Measurements from ENCODE around the gene PLA2G4E. TPM values are rescaled to one million over a fixed set of nuclear protein-coding genes. Genes with fewer than 3 reads are reported as not detected.

PLA2G4E gene
- total RNA-seq, 4 donors from 2014 or later = 0.12 TPM; not detected in 3

DNA sequence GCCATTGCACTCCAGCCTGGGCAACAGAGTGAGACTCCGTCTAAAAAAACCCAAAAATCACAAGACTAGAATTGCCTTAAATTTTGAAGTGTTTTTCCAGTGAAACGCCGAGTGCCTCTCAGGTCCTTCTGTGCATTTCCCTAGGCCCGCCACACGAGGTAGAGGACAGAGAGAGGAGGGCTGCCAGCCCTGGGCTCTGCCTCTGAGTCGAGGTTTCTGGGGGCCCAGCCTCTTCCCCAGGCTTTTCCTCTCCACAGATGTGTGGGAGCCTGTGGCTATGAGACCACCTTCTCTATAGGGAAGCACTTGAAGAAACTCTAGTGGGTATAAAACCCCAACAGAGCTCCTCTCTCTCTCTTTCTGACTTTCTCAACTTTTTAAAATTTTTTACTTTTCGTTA lies 37.6 kb downstream of the PLA2G4E start:
- no peak for ATAC-seq (ENCODE audit: low FRiP score)
- TF ChIP-seq, protein P1, sequence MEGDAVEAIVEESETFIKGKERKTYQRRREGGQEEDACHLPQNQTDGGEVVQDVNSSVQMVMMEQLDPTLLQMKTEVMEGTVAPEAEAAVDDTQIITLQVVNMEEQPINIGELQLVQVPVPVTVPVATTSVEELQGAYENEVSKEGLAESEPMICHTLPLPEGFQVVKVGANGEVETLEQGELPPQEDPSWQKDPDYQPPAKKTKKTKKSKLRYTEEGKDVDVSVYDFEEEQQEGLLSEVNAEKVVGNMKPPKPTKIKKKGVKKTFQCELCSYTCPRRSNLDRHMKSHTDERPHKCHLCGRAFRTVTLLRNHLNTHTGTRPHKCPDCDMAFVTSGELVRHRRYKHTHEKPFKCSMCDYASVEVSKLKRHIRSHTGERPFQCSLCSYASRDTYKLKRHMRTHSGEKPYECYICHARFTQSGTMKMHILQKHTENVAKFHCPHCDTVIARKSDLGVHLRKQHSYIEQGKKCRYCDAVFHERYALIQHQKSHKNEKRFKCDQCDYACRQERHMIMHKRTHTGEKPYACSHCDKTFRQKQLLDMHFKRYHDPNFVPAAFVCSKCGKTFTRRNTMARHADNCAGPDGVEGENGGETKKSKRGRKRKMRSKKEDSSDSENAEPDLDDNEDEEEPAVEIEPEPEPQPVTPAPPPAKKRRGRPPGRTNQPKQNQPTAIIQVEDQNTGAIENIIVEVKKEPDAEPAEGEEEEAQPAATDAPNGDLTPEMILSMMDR (IDR thresholded peaks at IDR 0.05) = no peak
- DNase-seq (ENCODE audit: low spot score) = no peak

DNA sequence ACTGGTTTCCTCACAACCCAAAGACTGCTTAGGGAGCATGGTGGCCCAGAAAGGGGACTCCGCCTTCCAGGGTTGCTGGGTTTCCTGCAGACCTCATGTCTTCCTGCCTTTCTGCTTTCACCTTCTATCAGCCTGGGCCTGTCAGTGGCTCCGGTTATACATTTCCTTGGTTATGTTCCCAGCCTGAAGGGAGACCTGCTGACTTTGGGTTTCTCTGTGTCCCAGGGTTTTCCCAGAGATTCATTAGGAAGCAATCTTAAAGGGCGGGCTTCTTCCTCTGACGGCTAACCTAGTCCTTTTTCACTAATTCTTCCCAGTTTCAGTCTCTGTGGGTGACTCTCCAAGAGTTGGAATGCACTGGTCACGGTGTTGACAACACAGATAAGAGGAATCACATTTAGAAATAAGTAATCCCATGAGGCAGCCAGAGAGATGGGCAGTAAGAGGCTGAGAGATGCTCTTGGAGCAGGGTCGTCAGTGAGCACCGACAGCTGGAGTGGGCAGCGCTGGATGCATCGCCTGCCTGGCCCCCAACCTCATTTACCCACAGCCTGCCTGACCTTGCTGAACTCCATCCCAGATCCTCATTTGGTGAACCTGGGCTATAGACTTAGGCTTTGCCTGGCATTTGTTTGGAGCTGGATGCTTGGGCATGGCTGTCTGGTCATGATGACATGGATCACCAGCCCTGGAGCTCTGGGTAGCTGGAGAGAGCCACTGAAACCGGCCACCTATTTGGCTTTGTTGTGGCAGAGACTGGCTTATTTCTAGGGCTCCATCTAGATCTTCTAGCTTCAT lies 38.5 kb downstream of the PLA2G4E start:
- no peak for DNase-seq (ENCODE audit: low spot score)
- TF ChIP-seq, protein P1 (IDR thresholded peaks at IDR 0.05) = no peak
- ATAC-seq (ENCODE audit: low FRiP score) = no peak

DNA sequence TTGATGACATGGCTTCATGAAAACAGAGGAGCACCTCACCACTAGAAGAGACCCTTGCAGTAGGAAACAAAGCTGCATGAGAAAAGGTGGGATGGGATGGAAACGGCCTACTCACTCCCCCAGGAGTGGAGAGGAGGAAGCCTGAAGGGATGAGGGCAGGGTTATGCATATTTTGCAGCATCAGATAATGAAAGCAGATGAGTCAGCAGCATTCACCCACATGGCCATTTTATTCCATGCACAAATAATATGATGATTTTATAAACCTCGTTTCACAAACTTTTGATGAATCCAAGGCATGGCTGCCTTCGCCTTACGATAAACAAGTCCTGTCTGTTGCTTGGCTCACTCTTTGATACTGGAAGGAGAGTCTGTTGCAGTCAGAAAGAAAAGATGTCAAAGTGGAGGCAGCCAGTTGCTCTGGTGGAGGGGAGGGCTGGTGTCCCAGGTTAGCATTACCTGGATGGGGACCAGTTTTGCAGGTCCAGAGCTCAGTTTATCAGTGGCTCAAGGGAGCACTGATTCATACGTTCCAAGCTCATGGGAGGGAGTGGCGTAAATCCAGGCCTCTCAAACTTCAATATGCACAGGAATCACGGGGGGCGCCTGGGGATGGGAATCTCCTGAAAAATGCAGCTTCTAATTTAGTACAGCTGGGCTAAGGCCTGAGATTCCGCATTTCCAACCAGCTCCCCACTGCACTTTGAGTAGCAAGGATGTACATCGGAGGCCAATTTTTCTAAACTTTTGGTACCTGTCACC lies 39.3 kb downstream of the PLA2G4E start:
- TF ChIP-seq, protein P1 (IDR thresholded peaks at IDR 0.05) = no peak
- no peak for DNase-seq (ENCODE audit: low spot score)
- no peak for ATAC-seq (ENCODE audit: low FRiP score)

DNA sequence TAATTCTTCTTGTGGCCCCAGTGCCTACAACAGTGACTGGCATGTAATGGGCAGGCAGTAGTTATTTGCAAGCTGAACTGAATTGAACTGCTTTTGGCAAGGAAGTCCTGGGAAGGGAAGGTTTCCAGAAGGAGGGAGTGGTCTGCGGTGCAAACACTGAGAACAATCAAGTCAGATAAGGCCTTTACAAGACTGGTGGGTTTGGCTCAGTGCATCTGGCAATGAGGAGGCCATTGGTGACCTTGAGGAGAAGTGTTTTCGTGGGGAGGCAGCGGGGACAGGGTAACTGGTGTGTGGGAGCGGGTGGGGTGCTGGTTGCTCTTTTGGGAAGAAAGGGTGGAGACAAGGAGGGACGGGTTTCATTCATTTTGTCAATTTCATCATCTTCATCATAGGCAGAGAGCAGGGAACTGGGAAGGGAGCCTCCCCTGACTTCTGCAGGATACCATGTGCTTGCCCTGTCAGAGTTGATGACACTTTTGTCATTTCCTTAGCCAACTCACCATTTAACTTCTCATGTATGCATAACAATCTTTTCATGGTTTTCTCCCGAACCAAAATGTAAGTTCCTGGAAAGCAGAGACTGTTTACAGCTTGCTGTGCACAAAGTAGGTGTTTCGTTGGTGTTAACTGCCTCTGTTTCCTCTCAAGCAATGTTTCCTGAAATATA lies 40.1 kb downstream of the PLA2G4E start:
- ATAC-seq (ENCODE audit: low FRiP score) = no peak
- TF ChIP-seq, protein P1 (IDR thresholded peaks at IDR 0.05) = no peak
- no peak for DNase-seq (ENCODE audit: low spot score)

DNA sequence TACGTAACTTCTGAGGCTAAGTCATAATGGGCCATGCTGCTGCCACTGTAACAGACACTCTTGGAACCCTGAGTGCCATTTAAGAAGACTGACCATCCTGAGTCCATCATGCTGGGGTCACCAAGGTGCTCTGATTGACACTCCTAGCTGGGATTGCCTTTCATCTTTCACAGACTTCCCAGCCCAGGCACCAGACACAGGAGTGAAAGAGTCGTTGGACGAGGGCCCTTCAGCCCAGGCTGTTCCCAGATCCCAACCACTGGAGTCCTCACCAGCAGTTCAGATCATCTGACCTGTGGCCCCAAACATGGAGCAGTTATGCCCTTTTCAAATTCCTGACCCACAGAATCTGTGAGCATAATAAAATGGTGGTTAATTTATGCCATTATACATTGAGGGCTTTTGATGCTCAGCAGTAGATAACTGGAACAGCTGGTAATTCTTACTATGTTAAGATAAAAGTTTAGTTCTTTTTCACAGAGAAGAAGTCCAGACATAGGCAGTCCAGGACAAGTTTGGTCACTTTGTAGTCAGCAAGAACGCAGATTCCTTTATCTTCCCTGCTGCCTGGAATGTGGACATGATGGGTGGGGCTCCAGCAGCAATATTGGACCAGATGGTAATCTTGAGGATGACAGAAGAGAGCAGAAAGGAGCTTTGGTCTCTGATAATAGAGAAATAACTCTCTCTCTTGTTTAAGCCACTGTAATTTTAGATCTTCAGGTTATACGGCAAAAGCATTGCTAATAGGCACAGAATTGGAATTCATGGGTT lies 41.2 kb downstream of the PLA2G4E start:
- TF ChIP-seq, protein P1 (IDR thresholded peaks at IDR 0.05) = no peak
- ATAC-seq (ENCODE audit: low FRiP score) = no peak
- DNase-seq (ENCODE audit: low spot score) = no peak

DNA sequence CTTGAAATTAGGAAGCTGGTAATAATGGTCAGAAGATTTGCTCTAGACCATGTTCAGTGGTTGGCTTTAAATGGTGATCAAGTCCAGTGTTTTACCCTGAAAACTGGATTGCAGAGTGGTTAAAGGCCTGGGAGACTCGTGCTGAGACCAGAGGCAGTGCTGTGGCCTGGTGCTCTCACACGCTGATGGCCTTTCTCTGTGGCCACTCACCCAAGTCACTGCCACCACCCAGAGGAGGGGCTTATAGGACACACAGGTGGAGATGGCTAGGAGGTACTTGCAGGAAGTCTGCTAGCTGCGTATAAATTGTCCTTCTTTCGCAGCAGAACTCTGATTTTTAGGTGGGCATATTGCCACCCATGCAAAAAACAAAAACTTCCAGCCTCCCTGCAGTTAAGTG lies 42.3 kb downstream of the PLA2G4E start:
- DNase-seq (ENCODE audit: low spot score) (no peak), ATAC-seq (ENCODE audit: low FRiP score) (no peak)
- TF ChIP-seq, protein P1 (IDR thresholded peaks at IDR 0.05) = no peak

Data from omental fat pad (tissue), 4 donors.